Activated CD4-positive, alpha-beta T cell treated with anti-CD3 and anti-CD28 coated beads for 48 hours (primary cell): Measurements from ENCODE around the gene TAF12.
"Not testable (repeated sequence)": the region's sequence is repeated elsewhere in the genome, so short reads cannot be mapped to it uniquely, and the experiment has no call there.

ENCODE experiments used
- DNase-seq: peaks from one replicate; pipeline ENCODE4 v3.0.0-alpha.2; 2020

Gene TAF12

GRCh38 chr1:28644494-28644893, 1.6 kb upstream of the TAF12 start:
- no peak for DNase-seq

- no peak for DNase-seq
These were observed 616 bp downstream of the TAF12 start for GRCh38 chr1:28642056-28642846.

GRCh38 chr1:28640766-28641165, 2.1 kb downstream of the TAF12 start:
- peak; percentile 43 for DNase-seq

DNA sequence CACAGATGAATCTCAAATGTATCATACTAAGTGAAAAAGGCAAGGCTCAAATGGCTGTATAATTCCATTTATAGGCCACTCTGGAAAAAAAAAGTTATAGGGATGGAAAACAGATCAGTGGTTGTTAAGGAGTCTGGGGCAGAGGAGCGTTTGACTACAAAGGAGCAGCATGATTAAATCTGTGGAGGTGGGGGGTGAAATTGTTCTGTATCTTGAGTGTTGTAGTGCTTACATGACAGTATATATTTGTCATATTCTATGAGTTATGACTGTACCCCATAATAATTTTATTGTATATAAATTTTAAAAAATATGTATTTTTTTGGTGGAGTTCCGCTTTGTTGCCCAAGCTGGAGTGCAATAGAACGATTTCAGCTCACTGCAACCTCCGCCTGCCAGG, 10.3 kb downstream of the TAF12 start:
- DNase-seq: no peak

GRCh38 chr1:28631713-28632112, 11.2 kb downstream of the TAF12 start:
- DNase-seq: no peak

GRCh38 chr1:28613175-28613574, 29.7 kb downstream of the TAF12 start:
- no peak for DNase-seq

DNA sequence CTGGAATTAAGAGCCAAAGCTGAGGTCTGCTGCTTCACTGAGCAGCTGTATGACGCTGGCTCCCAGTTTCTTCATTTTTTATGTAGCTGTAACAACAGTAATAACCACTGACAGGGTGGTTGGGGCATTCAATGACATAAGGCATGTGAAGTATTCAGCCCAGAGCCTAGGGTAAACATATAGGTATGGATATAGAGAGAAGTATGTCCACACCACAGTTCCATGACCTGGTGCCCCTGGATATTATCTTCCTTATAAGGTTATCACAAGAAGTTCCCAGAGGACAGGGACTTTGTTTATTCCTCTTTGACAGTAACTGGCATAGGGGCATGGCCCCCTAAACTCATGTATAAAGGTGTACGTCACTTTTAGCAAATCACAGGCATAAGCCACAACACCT, 36.1 kb downstream of the TAF12 start:
- DNase-seq: no peak

DNA sequence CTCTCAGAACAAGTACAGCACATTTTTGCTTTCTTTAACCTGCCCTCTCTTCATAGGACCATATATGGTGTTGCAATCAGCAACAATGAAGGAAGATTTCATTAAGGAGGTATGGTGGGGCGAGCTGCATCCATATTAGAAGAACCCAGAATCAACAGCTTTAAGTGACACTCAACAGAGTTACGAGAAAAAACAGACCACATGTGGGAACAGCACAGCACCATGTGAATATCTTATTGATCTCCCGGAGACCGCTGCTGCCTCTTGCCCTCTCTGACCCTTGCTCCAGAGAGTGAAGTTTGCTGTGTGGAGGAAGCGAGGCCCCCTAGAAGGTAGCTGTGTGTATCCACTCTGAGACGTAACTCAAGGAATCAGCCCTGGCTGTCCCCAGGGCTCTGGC, 37.9 kb downstream of the TAF12 start:
- no peak for DNase-seq

DNA sequence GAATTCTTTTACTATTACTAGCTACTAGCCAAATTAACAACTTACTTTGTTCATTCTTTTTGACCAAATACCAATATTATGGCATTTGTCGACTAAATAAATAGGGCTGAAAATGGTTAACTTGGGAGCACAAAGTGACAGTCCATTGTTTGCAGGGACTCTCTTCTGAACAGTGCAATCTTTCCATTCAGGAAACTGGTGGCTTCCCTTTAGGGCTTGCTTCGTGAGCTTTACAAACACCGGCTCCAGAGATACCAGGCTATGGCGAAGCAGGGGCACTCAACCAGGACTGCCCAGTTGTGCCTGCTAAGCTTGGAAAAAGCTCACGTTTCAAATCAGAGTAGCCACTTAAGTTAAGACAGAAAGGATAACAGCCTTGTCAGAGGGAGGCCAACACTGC, 38.5 kb downstream of the TAF12 start:
- no peak for DNase-seq

- peak; percentile 44 for DNase-seq
These were observed 40.1 kb downstream of the TAF12 start for GRCh38 chr1:28602536-28603439.

- DNase-seq: peak; percentile 57
These were observed 41.2 kb downstream of the TAF12 start for GRCh38 chr1:28601696-28602095.

DNA sequence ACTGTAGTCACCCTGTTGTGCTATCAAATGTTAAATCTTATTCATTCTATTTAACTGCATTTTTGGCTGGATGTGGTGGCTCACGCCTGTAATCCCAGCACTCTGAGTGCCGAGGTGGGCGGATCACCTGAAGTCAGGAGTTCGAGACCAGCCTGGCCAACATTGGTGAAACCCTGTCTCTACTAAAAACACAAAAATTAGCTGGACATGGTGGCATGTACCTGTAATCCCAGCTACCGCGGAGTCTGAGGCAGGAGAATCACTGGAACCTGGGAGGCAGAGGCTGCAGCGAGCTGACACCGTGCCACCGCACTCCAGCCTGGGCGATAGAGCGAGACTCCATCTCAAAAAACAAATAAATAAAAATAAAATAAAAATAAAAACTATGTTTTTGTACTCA, 46.6 kb downstream of the TAF12 start:
- not testable (repeated sequence) for DNase-seq

DNA sequence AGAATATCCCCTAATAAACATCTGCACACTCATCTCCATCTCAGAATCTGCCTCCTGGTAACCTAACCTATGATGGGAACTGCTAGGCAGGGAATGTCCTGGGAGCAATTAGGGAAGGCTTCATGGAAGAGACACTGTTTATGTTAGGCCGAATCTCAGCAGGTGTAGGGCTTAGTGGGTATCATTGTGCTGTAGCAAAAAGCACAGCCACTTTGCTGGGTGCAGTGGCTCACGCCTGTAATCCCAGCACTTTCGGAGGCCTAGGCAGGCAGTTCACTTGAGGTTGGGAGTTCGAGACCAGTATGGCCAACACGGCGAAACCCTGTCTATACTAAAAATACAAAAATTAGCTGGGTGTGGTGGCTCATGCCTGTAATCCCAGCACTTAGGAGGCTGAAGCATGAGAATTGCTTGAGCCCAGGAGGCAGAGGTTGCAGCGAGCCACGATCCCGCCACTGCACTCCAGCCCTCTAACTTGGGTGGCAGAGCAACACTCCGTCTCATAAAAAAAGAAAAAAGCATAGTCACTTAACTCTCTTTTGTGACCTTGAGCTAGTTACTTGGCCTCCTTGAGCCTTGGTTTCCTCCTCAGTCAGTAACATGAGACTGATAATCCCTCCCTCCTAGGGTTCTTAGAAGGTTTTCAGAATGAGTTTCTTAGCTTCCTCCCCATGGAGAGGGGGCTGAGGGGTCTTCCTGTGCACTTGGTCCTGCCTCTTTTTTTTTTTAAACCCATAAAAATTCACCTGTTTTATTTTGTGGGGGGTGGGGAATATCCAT, 47.3 kb downstream of the TAF12 start:
- no peak for DNase-seq

GRCh38 chr1:28594686-28595411, 48.0 kb downstream of the TAF12 start:
- DNase-seq: not testable (repeated sequence)

- not testable (repeated sequence) for DNase-seq
These were observed 48.9 kb downstream of the TAF12 start for GRCh38 chr1:28593988-28594356.

GRCh38 chr1:28592321-28593071, 50.4 kb downstream of the TAF12 start:
- DNase-seq: no peak

DNA sequence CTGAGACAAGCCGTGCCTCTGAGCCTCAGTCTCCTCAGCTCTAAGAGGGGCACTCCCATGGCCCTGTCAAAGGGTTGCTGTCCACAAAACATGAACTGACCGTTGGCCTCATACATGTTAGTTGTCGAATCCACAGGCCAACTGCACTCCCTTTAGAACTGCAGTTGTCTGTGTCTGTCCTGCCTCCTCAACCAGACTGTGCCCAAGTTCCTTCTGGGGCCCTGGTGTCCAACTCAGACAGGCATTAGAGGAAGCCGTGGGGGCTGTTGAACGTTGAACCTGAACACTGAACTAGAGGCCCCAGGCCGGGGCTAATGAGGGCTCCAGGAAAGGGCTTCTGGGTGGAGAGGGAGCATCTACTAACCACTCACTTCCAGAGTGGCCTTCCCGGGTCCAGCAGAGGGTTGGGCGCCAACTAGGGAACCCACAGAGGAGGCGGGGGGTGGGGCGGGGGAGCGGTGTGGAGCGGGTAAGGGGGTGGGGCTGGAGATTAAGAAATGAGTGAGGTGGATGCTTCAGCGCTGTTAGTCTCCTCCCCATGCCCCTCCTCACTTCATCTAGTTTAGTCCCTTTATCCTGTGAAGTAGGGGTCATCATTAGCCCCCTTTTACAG, 51.1 kb downstream of the TAF12 start, which contains the start of gene RAB42:
RAB42 (plus strand) TSS at position 558 of the 613 bp plus-strand sequence. CDS start 247 bp downstream, outside the sequence.
- no peak for DNase-seq

GRCh38 chr1:28586585-28587391, 56.1 kb downstream of the TAF12 start:
- DNase-seq: not testable (repeated sequence)

- no peak for DNase-seq
These were observed 60.6 kb downstream of the TAF12 start for GRCh38 chr1:28582248-28582615.

DNA sequence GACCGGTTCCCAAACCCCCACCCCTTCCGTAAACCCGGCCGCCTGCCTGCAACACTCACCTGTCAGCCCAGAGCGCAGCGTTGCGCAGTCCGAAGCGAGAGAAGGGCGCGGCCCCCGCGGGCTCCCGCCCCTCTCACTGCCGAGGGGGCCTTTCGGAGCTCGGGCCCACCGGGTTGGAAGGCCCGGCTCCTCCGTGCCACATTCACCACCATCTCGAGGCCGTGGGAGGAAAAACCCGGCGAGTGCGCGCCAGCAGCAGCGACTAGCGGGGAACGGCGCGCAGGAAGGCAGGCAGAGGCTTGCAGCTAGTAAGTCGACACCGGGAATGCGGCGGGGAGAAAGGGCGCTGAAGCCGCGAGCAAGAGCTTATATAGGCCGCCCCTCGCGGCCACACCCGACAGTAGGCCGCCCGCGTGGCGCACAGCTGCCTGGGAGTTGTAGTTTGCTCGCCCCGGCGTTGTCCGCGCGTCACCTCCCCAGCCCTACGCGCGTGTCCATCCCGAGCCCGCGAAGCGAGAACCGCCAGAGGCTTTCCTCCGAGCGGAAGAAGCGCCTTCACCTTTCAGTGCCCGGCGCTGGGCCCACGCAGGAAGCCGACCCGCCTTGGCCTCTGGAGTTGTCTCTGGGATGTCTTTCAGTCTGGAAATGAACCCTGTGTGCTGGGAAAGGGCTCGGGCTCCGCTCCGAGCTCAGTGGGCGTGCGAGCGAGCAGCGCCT, 61.2 kb downstream of the TAF12 start:
- DNase-seq: peak; percentile 97
